WI38 (cell line): ENCODE results near the gene BACE2.

Experiments used
- H3K4me3 ChIP-seq: 2 replicates; pipeline ENCODE4 v1.5.1; 2011; ENCODE audit warnings: low read depth, mild to moderate bottlenecking, control low read depth, low read length
- TF ChIP-seq, protein P1 (sequence below): IDR thresholded peaks from 2 replicates; pipeline ENCODE4 v1.5.1; 2012; ENCODE audit warnings: low read depth, mild to moderate bottlenecking, control low read depth, low read length

BACE2 gene

DNA sequence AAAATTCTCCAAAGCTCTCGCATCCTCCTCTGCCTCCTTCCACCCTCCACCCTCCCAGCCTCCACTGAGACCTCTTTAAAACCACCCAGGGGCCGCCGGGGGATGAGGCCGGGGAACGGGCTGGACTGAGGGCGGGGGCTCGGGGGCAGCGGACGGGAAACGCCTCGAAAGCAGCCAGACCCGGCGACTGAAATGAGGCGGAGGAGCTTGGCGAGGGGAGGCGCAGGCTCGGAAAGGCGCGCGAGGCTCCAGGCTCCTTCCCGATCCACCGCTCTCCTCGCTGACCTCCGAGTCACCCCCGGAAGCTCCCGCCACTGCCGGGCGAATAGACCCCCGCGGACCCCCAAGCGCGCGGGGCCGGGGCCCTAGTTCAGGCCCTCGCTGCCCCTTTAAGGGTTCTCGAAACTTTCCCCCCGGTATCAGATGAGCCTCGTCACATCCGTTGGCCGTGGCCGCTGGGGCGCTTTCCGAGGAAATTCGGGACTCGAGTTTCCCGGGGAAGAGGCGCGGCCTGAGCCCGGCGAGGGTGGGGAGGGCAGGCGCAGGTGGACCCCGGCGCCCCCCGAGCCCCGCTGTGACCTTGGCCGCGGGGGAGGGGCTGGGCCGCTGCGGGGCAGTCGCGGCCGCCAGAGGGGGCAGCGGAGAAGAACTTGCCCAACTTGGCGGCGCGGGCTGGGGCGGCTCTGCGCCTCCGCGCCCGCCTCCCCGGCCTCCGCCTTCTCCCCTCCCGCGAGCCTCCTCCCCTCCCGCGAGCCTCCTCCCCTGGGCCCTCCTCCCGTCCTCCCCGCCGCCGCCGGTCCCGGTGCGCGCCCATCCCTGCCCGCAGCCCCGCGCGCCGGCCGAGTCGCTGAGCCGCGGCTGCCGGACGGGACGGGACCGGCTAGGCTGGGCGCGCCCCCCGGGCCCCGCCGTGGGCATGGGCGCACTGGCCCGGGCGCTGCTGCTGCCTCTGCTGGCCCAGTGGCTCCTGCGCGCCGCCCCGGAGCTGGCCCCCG, at the start of gene BACE2:
TSS of gene BACE2 (plus strand) at position 813 of the 995 bp plus-strand sequence. CDS start at position 917, 104 bp downstream.
- TF ChIP-seq, protein P1, sequence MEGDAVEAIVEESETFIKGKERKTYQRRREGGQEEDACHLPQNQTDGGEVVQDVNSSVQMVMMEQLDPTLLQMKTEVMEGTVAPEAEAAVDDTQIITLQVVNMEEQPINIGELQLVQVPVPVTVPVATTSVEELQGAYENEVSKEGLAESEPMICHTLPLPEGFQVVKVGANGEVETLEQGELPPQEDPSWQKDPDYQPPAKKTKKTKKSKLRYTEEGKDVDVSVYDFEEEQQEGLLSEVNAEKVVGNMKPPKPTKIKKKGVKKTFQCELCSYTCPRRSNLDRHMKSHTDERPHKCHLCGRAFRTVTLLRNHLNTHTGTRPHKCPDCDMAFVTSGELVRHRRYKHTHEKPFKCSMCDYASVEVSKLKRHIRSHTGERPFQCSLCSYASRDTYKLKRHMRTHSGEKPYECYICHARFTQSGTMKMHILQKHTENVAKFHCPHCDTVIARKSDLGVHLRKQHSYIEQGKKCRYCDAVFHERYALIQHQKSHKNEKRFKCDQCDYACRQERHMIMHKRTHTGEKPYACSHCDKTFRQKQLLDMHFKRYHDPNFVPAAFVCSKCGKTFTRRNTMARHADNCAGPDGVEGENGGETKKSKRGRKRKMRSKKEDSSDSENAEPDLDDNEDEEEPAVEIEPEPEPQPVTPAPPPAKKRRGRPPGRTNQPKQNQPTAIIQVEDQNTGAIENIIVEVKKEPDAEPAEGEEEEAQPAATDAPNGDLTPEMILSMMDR, result no peak
- H3K4me3 ChIP-seq, result peak within 1 kb of the TSS; percentile 37; the same call in 1 of the 2 replicates

GRCh38 chr21:41119901-41120300, 48.1 kb upstream of the BACE2 start:
- no peak overlapping the region for H3K4me3 ChIP-seq
- TF ChIP-seq, protein P1, result no peak

DNA sequence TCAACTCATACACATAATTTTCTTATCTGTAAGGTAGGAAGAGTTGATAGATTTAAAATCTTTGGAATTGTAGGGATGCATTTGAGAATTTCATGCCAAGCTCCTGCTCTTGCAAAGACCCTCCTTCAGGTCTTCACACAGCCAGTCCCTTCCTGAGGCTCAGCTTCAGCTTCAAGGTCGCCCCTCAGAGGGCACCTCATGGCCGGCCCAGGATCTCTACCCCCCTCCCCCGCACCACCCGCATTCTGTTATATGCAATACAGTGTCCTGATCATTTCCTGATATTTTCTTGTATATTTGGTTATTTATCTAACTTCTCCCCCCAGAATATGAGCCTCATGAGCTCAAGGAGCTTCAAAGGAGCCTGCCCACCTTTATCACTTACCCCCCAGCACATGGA, 47.0 kb upstream of the BACE2 start:
- TF ChIP-seq, protein P1, result no peak
- no peak overlapping the region for H3K4me3 ChIP-seq

- no peak overlapping the region for H3K4me3 ChIP-seq
- TF ChIP-seq, protein P1, result no peak
These were observed 46.1 kb upstream of the BACE2 start for GRCh38 chr21:41121785-41122415.

GRCh38 chr21:41124641-41125201, 43.2 kb upstream of the BACE2 start:
- H3K4me3 ChIP-seq, result no peak overlapping the region
- TF ChIP-seq, protein P1, result no peak

DNA sequence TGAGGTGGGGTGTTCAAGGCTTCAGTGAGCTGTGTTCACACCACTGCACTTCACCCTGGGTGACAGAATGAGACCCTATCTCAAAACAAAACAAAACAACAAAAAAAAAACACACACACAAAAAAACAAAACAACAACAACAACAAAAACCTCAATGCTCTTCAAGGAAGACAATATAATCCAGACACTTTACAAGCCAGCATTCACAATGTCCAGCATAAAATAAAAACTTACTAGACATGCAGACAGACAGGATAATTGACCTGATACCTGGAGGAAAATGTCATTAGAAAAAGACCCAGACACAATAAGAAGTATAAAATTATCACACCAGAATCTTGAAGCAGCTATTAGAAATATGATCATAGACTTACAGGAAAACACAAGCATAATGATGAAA, 39.0 kb upstream of the BACE2 start:
- TF ChIP-seq, protein P1, result no peak
- H3K4me3 ChIP-seq, result no peak overlapping the region
